Epithelial cell of proximal tubule (primary cell): ENCODE results near the gene ITGBL1. TPM values are rescaled to one million over a fixed set of nuclear protein-coding genes. Genes with fewer than 3 reads are reported as not detected.

Experiments used
- DNase-seq: peaks from one replicate; pipeline ENCODE4 v3.0.0-alpha.2; 2011; ENCODE audit warnings: low read depth
- H3K4me3 ChIP-seq: 2 replicates; pipeline ENCODE4 v1.5.1; 2011; ENCODE audit warnings: low read depth, mild to moderate bottlenecking, low read length
- total RNA-seq: library from RNA; depleted of rRNA; stranded (reverse); fragments of >200 nt; gene quantifications from 2 replicates; pipeline ENCODE4 v1.2.3, GENCODE V29; 2015
- TF ChIP-seq, protein P1 (sequence below): conservative IDR thresholded peaks from 2 replicates; pipeline ENCODE4 v1.5.1; 2012; ENCODE audit warnings: low read depth, mild to moderate bottlenecking, low read length

Gene ITGBL1
- total RNA-seq, 1 donor from 2014 or later: 1.1 TPM

DNA sequence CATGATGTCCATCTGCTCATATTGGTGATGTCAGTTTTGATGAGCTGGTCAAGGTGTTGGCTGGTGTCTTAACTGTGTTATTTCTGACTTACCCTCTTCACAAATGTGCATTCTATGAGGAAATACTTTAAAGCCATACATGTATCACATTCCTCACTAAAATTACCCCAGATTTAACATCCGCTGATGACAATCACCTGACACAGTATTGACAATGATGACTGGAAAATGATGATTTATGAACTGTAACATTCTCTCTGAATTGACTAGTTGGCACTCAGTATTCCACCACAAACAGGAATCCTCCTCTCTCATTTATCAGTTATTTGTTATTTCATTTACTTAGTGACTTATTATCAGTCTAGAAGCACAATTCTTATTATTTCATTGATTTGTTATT is 117.3 kb downstream of the ITGBL1 start:
- no peak for DNase-seq
- H3K4me3 ChIP-seq: no peak overlapping the region
- TF ChIP-seq, protein P1, sequence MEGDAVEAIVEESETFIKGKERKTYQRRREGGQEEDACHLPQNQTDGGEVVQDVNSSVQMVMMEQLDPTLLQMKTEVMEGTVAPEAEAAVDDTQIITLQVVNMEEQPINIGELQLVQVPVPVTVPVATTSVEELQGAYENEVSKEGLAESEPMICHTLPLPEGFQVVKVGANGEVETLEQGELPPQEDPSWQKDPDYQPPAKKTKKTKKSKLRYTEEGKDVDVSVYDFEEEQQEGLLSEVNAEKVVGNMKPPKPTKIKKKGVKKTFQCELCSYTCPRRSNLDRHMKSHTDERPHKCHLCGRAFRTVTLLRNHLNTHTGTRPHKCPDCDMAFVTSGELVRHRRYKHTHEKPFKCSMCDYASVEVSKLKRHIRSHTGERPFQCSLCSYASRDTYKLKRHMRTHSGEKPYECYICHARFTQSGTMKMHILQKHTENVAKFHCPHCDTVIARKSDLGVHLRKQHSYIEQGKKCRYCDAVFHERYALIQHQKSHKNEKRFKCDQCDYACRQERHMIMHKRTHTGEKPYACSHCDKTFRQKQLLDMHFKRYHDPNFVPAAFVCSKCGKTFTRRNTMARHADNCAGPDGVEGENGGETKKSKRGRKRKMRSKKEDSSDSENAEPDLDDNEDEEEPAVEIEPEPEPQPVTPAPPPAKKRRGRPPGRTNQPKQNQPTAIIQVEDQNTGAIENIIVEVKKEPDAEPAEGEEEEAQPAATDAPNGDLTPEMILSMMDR: no peak

DNA sequence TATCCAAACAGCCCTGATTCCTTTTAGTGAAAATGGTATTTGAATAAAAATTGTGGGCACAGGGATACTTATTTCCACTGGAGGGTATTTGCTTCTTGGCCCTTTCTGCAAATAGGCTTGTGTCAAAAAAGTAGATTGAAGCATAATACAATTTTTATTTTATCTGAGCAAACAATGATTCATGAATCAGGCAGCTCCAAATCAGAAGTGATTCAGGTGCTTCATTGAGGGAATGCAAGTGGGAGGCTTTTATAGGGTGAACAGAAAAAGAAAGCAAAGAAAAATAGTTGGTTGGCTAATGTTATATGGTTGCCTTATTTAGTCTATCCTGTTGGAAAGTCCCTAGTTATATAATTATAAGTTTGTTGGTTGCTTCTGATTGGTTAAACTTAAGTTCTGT is 117.9 kb downstream of the ITGBL1 start:
- no peak overlapping the region for H3K4me3 ChIP-seq
- DNase-seq: no peak
- TF ChIP-seq, protein P1: no peak

DNA sequence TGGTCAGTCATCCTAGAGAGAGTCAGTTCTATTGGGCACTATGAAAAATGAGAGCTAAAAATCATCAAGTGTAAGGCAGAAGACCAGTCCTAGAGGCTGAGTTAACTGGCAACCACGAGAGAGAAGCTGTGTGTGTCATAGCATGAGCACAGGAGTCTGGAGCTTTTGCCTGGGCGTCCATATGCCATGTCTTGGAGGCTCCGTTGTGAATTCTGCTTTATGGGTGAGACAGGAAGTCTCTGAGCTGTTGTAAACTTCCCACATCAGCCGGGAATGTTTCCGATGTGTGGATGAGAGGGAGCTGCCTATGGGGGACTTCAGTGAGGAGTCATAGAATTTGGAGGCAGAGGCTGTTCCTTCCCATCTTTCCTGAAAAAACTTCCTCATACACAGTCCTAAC is 120.0 kb downstream of the ITGBL1 start:
- no peak for DNase-seq
- no peak overlapping the region for H3K4me3 ChIP-seq
- TF ChIP-seq, protein P1: no peak

DNA sequence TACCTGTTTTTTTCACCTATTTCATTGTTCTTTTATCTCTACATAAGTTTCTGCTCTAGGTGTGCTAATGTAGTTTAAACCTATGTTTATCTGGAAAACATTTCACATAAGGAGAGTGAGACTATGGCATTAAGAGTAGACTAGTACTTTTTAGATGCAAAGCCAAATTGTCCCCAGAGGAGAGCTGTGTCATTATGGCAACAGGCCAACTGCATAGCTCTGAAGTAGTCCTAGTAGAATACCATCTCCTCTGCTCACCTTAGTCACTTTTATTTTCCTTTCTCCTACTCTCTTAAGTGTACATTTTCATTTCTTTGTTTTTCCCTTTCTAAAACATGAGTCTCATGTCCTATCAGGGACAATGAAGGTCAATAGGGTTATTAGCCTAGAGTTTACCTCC is 123.1 kb downstream of the ITGBL1 start:
- DNase-seq: no peak
- no peak overlapping the region for H3K4me3 ChIP-seq
- TF ChIP-seq, protein P1: no peak

DNA sequence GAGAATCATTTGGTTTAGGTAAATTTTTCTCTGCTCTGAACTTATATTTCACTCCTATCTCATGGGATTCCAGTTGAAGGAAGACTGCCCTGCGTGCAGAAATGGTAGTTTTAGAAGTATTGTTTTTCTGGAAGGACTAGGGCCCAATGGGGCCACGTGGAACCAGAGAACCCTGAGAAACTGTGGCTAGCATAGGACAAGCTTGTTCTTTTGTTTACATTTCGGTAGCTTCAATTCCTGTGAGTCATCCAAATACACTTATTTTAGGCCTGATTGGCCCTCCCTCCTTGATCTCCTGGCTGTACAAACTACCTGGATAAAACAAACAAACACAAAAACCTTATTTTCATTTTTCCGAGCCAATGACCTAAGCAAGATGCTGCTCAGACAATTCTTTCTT is 124.0 kb downstream of the ITGBL1 start:
- TF ChIP-seq, protein P1: no peak
- no peak for DNase-seq
- no peak overlapping the region for H3K4me3 ChIP-seq

DNA sequence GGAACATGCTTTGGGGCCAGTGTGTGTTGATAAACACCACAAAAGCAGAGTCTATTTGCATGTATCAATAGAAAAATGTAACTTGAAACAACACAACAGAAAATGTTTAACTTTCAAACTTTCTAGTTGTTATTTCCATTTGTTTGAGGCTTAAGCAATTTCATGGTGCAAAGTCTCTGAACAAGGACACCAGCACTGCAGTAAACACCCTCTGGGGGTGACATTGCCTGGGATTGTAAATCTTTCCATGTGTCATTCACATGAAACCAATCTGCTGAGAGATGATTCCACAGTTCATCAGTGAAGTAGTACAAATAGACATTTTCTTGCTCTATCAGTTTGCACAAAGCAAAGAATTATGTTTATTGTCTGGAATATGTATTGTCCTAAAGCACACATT is 124.5 kb downstream of the ITGBL1 start:
- no peak overlapping the region for H3K4me3 ChIP-seq
- TF ChIP-seq, protein P1: no peak
- no peak for DNase-seq

DNA sequence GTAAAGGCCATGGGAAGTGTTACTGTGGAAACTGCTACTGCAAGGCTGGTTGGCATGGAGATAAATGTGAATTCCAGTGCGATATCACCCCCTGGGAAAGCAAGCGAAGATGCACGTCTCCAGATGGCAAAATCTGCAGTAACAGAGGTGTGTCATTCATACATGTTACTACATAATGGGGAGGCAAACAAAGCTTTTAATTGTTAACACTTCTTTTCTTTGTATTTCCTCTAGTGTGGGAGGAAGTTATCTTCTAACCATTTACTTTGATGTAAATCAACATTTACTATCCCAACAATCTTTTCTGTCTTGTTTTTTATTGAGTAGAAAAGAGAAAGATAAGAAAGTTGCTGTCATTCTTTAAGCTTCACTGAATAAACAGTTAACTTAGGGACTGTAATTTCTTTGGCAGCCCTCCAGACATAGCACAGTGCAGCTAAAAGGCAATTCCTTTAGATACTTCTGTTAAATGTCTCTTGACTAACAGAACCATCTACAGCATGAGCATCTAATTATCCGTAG is 126.9 kb downstream of the ITGBL1 start:
- TF ChIP-seq, protein P1: no peak
- H3K4me3 ChIP-seq: no peak overlapping the region
- no peak for DNase-seq
